HCT116 (cell line): ENCODE measurements around the gene NCKAP5.

Experiments
- POLR2AphosphoS5 ChIP-seq: IDR thresholded peaks from 2 replicates; pipeline ENCODE4 v1.6.1; 2011; ENCODE audit warnings: mild to moderate bottlenecking, low read depth, low read length, moderate library complexity
- SP1 ChIP-seq: IDR thresholded peaks from 2 replicates; pipeline ENCODE4 v1.6.1; 2012; ENCODE audit warnings: low read depth
- TF ChIP-seq, protein P1 (sequence below), 3 experiments: fragments of 200-600 bp in 1 of 3; sonication (generic) in 1 of 3; IDR thresholded peaks in 2 of 3; conservative IDR thresholded peaks in 1 of 3; 2 replicates each; pipeline ENCODE4 v1.5.1; 2012 to 2017; ENCODE audit warnings: low read depth in 2 of 3, low read length in 2 of 3, antibody characterized with exemption in 1 of 3, borderline replicate concordance in 1 of 3, control low read depth in 1 of 3, mild to moderate bottlenecking in 1 of 3, mixed read lengths in 1 of 3, mixed run types in 1 of 3, moderate library complexity in 1 of 3; ENCODE audit not compliant: insufficient read depth in 1 of 3

DNA sequence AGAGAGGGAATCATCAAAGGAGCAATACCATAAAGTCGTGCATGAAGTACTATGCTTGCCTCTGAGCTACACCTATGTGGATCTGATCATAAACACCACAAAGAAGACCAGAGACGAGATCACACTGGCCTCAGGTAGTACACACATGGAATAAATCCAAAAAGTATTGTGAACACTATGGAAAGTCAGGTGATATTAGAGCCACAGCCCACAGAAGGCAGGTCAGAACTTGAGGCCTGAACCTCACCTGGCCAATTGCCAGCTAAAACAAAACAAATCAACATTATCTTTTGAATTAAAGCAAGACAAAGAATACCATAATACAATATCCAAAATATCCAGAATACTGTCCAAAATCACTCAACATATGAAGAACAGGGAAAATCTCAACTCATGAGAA lies 371.1 kb downstream of the NCKAP5 start:
- TF ChIP-seq SP1 (no peak), POLR2AphosphoS5 (no peak)
- TF ChIP-seq, protein P1, sequence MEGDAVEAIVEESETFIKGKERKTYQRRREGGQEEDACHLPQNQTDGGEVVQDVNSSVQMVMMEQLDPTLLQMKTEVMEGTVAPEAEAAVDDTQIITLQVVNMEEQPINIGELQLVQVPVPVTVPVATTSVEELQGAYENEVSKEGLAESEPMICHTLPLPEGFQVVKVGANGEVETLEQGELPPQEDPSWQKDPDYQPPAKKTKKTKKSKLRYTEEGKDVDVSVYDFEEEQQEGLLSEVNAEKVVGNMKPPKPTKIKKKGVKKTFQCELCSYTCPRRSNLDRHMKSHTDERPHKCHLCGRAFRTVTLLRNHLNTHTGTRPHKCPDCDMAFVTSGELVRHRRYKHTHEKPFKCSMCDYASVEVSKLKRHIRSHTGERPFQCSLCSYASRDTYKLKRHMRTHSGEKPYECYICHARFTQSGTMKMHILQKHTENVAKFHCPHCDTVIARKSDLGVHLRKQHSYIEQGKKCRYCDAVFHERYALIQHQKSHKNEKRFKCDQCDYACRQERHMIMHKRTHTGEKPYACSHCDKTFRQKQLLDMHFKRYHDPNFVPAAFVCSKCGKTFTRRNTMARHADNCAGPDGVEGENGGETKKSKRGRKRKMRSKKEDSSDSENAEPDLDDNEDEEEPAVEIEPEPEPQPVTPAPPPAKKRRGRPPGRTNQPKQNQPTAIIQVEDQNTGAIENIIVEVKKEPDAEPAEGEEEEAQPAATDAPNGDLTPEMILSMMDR (IDR thresholded peaks at IDR 0.05 in 2 of 3, conservative IDR thresholded peaks at IDR 0.05 in 1 of 3; ENCODE audit: borderline replicate concordance in 1 of 3, insufficient read depth in 1 of 3, low read depth in 2 of 3, low read length in 2 of 3): no peak
